Measurements from ENCODE around the gene FNDC1.

DNA sequence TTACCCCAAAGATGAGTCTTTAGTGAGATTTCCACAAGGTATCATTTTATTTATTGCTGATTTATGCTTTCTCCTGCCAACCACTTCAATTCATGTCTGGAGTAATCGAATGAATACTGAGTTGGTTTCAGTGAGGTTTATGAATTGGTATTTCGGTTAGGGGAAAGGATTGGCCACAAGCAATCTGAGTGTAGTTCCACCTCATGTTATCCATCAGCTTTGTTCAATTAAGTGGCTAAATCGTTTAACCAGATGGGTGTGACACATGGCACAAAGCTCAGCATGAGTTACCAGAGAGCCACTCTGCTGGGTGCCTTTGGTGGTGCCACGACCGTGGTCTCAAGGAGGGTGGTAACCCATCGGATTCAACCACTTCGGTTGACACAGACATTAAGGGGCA is 148.2 kb downstream of the FNDC1 start:
- TF ChIP-seq, protein P1, sequence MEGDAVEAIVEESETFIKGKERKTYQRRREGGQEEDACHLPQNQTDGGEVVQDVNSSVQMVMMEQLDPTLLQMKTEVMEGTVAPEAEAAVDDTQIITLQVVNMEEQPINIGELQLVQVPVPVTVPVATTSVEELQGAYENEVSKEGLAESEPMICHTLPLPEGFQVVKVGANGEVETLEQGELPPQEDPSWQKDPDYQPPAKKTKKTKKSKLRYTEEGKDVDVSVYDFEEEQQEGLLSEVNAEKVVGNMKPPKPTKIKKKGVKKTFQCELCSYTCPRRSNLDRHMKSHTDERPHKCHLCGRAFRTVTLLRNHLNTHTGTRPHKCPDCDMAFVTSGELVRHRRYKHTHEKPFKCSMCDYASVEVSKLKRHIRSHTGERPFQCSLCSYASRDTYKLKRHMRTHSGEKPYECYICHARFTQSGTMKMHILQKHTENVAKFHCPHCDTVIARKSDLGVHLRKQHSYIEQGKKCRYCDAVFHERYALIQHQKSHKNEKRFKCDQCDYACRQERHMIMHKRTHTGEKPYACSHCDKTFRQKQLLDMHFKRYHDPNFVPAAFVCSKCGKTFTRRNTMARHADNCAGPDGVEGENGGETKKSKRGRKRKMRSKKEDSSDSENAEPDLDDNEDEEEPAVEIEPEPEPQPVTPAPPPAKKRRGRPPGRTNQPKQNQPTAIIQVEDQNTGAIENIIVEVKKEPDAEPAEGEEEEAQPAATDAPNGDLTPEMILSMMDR (IDR thresholded peaks at IDR 0.05; ENCODE audit: insufficient read depth, low read length, poor library complexity, severe bottlenecking): no peak
- no peak for TF ChIP-seq EZH2phosphoT487 (conservative IDR thresholded peaks at IDR 0.05; ENCODE audit: low read length)

All from SU-DHL-6 (cell line).